GM10266 (cell line): ENCODE data around the gene LMAN1L.

Experiments
- DNase-seq: peaks from one replicate; pipeline ENCODE4 v3.0.0; 2012; ENCODE audit errors: extremely low spot score
- CTCF ChIP-seq: IDR thresholded peaks from 2 replicates; pipeline ENCODE4 v1.5.1; 2012; ENCODE audit warnings: mild to moderate bottlenecking, low read depth; ENCODE audit not compliant: control insufficient read depth, insufficient read depth; ENCODE audit errors: missing control alignments

Gene LMAN1L

GRCh38 chr15:74843891-74844299 is 31.3 kb downstream of the LMAN1L start:
- TF ChIP-seq CTCF, result no peak

GRCh38 chr15:74844319-74845207 is 31.9 kb downstream of the LMAN1L start:
- no peak for TF ChIP-seq CTCF
- no peak for DNase-seq

More at GRCh38 chr15:74843891-74844299, 31.3 kb downstream of the LMAN1L start:
- no peak for DNase-seq

- DNase-seq, result no peak
- TF ChIP-seq CTCF, result no peak
Observed at GRCh38 chr15:74845208-74845568, 32.6 kb downstream of the LMAN1L start.

GRCh38 chr15:74845581-74845980 is 32.9 kb downstream of the LMAN1L start:
- no peak for TF ChIP-seq CTCF

GRCh38 chr15:74847432-74847831 is 34.8 kb downstream of the LMAN1L start:
- DNase-seq, result no peak
- no peak for TF ChIP-seq CTCF

More at GRCh38 chr15:74845581-74845980, 32.9 kb downstream of the LMAN1L start:
- DNase-seq, result no peak

GRCh38 chr15:74850393-74850792 is 37.8 kb downstream of the LMAN1L start:
- TF ChIP-seq CTCF, result no peak
- DNase-seq, result no peak

- DNase-seq, result no peak
- TF ChIP-seq CTCF, result no peak
Observed at GRCh38 chr15:74851960-74852359, 39.3 kb downstream of the LMAN1L start.
